ENCODE measurements around the gene NBPF3. TPM values are rescaled to one million over a fixed set of nuclear protein-coding genes. Genes with fewer than 3 reads are reported as not detected.
"Not testable (repeated sequence)": the region's sequence is repeated elsewhere in the genome, so short reads cannot be mapped to it uniquely, and the experiment has no call there.

NBPF3 gene
- total and polyA plus RNA-seq, 4 donors = 1.4 to 4.0 (median 1.7) TPM

- WGBS = 61% methylated on average over 2 of the region's 2 CpGs
- TF ChIP-seq TAF1 (conservative IDR thresholded peaks at IDR 0.05) (no peak), FOXA1 (IDR thresholded peaks at IDR 0.05) (no peak), HNF4A (conservative IDR thresholded peaks at IDR 0.05) (no peak), ATF3 (IDR thresholded peaks at IDR 0.05) (no peak), YY1 (IDR thresholded peaks at IDR 0.05) (no peak), SP1 (IDR thresholded peaks at IDR 0.05) (no peak), FOXA2 (IDR thresholded peaks at IDR 0.05) (no peak), HNF4G (IDR thresholded peaks at IDR 0.05) (no peak), EGR1 (IDR thresholded peaks at IDR 0.05; ENCODE audit: low read depth in 2 of 2) (no peak), RAD21 (IDR thresholded peaks at IDR 0.05) (no peak), JUND (IDR thresholded peaks at IDR 0.05) (no peak), GABPA (IDR thresholded peaks at IDR 0.05 in 1 of 2, conservative IDR thresholded peaks at IDR 0.05 in 1 of 2) (no peak), RXRA (IDR thresholded peaks at IDR 0.05) (no peak), NR2F2 (IDR thresholded peaks at IDR 0.05) (no peak), REST (IDR thresholded peaks at IDR 0.05) (no peak)
- TF ChIP-seq, protein P1, sequence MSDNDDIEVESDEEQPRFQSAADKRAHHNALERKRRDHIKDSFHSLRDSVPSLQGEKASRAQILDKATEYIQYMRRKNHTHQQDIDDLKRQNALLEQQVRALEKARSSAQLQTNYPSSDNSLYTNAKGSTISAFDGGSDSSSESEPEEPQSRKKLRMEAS (IDR thresholded peaks at IDR 0.05) = no peak
- TF ChIP-seq, protein P2, sequence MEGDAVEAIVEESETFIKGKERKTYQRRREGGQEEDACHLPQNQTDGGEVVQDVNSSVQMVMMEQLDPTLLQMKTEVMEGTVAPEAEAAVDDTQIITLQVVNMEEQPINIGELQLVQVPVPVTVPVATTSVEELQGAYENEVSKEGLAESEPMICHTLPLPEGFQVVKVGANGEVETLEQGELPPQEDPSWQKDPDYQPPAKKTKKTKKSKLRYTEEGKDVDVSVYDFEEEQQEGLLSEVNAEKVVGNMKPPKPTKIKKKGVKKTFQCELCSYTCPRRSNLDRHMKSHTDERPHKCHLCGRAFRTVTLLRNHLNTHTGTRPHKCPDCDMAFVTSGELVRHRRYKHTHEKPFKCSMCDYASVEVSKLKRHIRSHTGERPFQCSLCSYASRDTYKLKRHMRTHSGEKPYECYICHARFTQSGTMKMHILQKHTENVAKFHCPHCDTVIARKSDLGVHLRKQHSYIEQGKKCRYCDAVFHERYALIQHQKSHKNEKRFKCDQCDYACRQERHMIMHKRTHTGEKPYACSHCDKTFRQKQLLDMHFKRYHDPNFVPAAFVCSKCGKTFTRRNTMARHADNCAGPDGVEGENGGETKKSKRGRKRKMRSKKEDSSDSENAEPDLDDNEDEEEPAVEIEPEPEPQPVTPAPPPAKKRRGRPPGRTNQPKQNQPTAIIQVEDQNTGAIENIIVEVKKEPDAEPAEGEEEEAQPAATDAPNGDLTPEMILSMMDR (IDR thresholded peaks at IDR 0.05; ENCODE audit: low read depth, low read length, missing input control) = no peak
- TF ChIP-seq, protein P3, sequence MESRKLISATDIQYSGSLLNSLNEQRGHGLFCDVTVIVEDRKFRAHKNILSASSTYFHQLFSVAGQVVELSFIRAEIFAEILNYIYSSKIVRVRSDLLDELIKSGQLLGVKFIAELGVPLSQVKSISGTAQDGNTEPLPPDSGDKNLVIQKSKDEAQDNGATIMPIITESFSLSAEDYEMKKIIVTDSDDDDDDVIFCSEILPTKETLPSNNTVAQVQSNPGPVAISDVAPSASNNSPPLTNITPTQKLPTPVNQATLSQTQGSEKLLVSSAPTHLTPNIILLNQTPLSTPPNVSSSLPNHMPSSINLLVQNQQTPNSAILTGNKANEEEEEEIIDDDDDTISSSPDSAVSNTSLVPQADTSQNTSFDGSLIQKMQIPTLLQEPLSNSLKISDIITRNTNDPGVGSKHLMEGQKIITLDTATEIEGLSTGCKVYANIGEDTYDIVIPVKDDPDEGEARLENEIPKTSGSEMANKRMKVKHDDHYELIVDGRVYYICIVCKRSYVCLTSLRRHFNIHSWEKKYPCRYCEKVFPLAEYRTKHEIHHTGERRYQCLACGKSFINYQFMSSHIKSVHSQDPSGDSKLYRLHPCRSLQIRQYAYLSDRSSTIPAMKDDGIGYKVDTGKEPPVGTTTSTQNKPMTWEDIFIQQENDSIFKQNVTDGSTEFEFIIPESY (IDR thresholded peaks at IDR 0.05) = no peak
- Histone ChIP-seq H3K9ac (ENCODE audit: low read depth in 1 of 2, low read length in 2 of 2) (no peak overlapping the region), H3K36me3 (ENCODE audit: control insufficient read depth in 4 of 4, insufficient read depth in 3 of 4, low read depth in 1 of 4, low read length in 3 of 4) (no peaks in the 10 kb centered on the region), H3K4me1 (ENCODE audit: control insufficient read depth in 4 of 4, insufficient read depth in 4 of 4, low read length in 3 of 4) (no peaks in the 10 kb centered on the region), H3K9me3 (ENCODE audit: control insufficient read depth in 4 of 4, low read length in 3 of 4) (no peaks in the 10 kb centered on the region), H3K27me3 (ENCODE audit: control insufficient read depth in 4 of 4, insufficient read depth in 4 of 4, low read length in 3 of 4) (no peaks in the 10 kb centered on the region), H3K4me3 (ENCODE audit: low read depth in 1 of 3, low read length in 3 of 3) (no peak overlapping the region), H3K27ac (ENCODE audit: low read depth in 1 of 2, low read length in 2 of 2) (no peak overlapping the region)
- DNase-seq (ENCODE audit: low spot score) = no peak
Observed at GRCh38 chr1:21406659-21407058, 33.3 kb upstream of the NBPF3 start.

DNA sequence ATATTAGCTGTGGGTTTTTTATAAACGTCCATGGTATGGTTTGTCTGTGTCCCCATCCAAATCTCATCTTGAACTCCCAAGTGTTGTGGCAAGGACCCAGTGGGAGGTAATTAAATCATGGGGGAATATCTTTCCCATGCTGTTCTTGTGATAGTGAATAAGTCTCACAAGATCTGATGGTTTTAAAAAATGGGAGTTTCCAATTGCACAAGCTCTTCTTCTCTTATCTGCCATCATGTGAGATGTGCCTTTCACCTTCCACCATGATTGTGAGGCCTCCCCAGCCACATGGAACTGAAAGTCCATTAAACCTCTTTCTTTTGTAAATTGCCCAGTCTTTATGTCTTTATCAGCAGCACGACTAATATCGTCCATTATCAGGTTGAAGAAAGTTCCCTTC lies 30.0 kb upstream of the NBPF3 start:
- not testable (repeated sequence) for H3K27me3 ChIP-seq (ENCODE audit: control insufficient read depth in 4 of 4, insufficient read depth in 4 of 4, low read length in 3 of 4); H3K9me3 ChIP-seq (ENCODE audit: control insufficient read depth in 4 of 4, low read length in 3 of 4); H3K27ac ChIP-seq (ENCODE audit: low read depth in 1 of 2, low read length in 2 of 2); H3K36me3 ChIP-seq (ENCODE audit: control insufficient read depth in 4 of 4, insufficient read depth in 3 of 4, low read depth in 1 of 4, low read length in 3 of 4); H3K4me3 ChIP-seq (ENCODE audit: low read depth in 1 of 3, low read length in 3 of 3); H3K9ac ChIP-seq (ENCODE audit: low read depth in 1 of 2, low read length in 2 of 2); H3K4me1 ChIP-seq (ENCODE audit: control insufficient read depth in 4 of 4, insufficient read depth in 4 of 4, low read length in 3 of 4); DNase-seq (ENCODE audit: low spot score)
- WGBS = 63% methylated on average over 3 of the region's 3 CpGs
